Right forelimb (tissue), 1 donor: Measurements from ENCODE around the gene ARHGAP33.
"Not testable (repeated sequence)": the region's sequence is repeated elsewhere in the genome, so short reads cannot be mapped to it uniquely, and the experiment has no call there.

ENCODE experiments used
- DNase-seq: peaks from one replicate; pipeline ENCODE4 v3.0.0-alpha.2; 2018

ARHGAP33 gene

DNA sequence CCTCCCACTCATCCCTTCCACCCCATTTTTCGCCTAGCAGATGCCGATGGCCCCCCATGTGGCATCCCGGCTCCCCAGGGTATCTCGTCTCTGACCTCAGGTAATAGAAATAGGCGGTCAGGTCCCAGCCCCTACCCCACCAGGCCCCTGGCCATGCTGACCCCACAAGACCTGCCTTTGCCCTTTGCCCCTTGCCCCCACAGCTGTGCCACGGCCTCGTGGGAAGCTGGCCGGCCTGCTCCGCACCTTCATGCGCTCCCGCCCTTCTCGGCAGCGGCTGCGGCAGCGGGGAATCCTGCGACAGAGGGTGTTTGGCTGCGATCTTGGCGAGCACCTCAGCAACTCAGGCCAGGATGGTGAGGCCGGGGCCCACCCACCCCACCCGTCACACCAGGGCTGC is 5.4 kb downstream of the ARHGAP33 start:
- no peak for DNase-seq

DNA sequence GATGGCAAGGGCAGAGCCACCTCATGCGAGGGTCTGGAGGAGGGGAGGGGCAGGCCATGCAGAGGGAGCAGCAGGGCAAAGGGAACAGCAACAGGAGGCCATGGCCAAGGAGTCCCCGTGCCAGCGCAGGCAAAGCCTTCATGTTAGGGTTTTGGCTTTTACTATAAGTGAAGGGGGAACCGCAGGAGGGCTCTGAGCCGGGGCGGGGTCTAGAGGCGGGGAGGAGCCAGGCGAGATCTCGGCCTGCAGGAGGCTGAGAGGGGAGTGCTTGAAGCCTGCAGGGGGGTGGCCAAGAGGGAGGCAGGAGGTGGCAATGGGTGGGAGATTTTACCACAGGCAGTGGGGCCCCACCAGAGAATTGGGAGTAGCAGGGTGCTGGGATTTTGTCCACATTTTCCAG is 6.3 kb downstream of the ARHGAP33 start:
- no peak for DNase-seq

DNA sequence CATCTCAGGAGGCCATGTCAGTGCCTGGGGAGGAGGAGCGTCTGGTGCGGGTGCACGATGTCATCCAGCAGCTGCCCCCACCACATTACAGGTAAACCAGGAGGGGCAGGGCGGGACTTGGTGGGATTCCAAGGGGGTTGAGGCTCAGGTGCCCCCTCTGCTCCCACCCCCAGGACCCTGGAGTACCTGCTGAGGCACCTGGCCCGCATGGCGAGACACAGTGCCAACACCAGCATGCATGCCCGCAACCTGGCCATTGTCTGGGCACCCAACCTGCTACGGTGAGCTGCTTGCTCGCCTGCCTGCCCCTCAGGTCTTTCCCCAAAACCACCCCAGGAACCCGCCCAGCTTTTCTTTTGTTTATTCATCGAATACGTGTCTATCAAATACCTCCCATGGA is 7.2 kb downstream of the ARHGAP33 start:
- no peak for DNase-seq

DNA sequence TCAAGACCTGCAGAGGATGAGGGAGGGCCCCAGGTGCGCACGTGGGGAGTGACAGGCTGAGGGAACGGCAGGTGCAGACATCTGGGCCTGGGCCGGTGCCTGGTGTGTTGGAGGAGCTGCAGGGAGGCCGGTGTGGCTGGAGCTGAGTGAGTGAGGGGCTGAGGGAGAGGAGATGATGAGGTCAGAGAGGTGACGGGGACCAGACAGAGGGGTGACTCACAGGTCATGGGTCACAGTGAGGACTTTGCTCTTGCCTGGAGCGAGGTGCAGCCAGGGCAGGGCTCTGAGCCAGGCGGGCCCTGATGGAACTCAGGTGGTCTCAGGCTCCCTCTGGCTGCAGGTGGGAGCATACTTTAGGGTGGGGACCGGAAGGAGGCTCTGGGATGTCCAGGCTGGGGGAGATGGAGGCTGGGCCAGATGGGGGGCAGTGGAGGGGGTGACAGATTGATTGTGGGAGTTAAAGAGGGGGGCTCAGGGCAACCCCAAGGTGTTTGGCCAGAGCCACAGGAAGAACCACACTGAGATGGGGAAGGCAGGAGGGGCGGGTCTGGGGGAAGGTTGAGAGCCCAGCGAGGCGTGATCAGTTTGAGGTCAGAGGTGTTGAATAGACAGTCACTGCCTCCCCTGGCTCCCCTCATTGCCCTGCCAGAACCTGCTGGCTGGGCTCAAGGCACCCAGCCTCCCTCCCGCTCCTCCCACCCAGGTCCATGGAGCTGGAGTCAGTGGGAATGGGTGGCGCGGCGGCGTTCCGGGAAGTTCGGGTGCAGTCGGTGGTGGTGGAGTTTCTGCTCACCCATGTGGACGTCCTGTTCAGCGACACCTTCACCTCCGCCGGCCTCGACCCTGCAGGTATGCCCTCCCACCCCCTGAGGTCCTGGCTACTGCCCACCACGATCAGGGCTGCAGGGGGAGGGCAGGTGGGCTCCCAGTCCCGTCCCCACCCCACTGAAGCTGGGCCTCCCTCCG is 8.4 kb downstream of the ARHGAP33 start:
- no peak for DNase-seq

DNA sequence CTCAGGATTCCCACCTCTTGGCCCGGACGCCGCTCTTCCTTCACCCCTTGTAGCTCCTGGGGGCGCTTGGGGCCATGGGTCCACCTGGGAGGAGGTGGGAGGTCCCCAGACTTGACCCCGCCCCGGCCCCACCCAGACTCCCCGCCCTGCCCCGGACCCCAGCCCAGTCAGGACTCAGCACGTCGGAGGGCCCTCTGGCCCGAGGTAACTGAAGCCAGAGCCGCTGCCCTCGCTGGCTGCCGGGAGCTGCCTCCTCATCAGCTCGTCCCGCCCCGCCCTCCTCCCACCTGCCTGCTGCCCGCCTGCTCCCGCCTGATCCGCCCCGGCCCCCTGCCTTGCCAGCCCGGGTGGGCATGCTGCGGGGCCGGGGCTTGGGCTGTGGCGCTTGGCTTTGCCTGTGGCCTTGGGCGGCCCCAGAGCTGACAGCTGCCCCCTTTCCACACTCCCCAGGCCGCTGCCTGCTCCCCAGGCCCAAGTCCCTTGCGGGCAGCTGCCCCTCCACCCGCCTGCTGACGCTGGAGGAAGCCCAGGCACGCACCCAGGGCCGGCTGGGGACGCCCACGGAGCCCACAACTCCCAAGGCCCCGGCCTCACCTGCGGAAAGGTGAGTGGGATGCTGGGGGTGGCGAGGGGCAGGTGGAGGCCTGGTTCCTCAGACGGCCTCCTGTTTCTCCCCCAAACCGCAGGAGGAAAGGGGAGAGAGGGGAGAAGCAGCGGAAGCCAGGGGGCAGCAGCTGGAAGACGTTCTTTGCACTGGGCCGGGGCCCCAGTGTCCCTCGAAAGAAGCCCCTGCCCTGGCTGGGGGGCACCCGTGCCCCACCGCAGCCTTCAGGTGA is 9.4 kb downstream of the ARHGAP33 start:
- DNase-seq: no peak

DNA sequence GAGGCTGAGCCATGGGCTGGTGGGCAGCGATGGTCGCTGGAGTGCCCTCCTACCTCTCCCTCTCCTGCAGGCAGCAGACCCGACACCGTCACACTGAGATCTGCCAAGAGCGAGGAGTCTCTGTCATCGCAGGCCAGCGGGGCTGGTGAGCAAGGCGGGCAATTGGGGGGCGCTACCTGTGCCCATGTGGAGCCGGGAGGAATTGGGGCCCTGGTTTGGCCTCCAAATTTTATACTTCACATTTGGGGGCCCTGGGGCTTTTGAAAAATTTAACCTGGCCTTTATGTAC is 9.9 kb downstream of the ARHGAP33 start:
- DNase-seq: no peak

DNA sequence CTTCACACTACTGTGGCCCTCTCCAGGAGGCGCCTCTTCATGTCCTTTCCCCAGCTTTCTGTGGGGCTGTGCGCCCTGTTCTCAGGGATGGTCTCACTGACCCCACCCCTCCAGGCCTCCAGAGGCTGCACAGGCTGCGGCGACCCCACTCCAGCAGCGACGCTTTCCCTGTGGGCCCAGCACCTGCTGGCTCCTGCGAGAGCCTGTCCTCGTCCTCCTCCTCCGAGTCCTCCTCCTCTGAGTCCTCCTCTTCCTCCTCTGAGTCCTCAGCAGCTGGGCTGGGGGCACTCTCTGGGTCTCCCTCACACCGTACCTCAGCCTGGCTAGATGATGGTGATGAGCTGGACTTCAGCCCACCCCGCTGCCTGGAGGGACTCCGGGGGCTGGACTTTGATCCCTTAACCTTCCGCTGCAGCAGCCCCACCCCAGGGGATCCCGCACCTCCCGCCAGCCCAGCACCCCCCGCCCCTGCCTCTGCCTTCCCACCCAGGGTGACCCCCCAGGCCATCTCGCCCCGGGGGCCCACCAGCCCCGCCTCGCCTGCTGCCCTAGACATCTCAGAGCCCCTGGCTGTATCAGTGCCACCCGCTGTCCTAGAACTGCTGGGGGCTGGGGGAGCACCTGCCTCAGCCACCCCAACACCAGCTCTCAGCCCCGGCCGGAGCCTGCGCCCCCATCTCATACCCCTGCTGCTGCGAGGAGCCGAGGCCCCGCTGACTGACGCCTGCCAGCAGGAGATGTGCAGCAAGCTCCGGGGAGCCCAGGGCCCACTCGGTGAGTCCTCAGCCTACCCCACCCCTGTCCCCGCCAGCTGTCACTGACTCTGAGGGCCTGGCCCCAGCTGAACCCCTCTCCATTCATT is 11.2 kb downstream of the ARHGAP33 start:
- DNase-seq: no peak

DNA sequence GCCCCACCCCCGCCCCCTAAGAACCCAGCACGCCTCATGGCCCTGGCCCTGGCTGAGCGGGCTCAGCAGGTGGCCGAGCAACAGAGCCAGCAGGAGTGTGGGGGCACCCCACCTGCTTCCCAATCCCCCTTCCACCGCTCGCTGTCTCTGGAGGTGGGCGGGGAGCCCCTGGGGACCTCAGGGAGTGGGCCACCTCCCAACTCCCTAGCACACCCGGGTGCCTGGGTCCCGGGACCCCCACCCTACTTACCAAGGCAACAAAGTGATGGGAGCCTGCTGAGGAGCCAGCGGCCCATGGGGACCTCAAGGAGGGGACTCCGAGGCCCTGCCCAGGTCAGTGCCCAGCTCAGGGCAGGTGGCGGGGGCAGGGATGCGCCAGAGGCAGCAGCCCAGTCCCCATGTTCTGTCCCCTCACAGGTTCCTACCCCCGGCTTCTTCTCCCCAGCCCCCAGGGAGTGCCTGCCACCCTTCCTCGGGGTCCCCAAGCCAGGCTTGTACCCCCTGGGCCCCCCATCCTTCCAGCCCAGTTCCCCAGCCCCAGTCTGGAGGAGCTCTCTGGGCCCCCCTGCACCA is 11.9 kb downstream of the ARHGAP33 start:
- no peak for DNase-seq

DNA sequence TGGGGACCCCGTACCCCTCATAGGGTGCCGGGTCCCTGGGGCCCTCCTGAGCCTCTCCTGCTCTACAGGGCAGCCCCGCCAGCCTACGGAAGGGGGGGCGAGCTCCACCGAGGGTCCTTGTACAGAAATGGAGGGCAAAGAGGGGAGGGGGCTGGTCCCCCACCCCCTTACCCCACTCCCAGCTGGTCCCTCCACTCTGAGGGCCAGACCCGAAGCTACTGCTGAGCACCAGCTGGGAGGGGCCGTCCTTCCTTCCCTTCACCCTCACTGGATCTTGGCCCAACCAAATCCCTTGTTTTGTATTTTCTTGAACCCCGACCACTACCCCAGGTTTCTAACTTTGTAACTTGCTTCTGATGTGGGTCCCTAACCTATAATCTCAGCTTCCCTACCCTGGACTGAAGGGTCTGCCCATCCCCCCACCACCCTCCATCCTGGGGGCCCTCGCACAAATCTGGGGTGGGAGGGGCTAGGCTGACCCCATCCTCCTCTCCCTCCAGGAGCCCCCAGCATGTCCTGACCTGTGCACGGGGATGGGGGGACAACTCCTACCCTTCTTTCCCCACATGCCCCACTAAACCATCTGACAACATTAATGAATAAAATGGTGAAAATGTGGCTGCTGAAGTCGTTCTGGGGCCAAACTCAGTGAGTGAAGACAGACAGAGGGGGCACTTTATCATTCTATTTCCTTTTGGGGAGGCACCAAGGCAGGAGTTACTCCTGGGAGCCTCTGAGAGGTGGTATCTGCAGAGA is 13.0 kb downstream of the ARHGAP33 start:
- no peak for DNase-seq

DNA sequence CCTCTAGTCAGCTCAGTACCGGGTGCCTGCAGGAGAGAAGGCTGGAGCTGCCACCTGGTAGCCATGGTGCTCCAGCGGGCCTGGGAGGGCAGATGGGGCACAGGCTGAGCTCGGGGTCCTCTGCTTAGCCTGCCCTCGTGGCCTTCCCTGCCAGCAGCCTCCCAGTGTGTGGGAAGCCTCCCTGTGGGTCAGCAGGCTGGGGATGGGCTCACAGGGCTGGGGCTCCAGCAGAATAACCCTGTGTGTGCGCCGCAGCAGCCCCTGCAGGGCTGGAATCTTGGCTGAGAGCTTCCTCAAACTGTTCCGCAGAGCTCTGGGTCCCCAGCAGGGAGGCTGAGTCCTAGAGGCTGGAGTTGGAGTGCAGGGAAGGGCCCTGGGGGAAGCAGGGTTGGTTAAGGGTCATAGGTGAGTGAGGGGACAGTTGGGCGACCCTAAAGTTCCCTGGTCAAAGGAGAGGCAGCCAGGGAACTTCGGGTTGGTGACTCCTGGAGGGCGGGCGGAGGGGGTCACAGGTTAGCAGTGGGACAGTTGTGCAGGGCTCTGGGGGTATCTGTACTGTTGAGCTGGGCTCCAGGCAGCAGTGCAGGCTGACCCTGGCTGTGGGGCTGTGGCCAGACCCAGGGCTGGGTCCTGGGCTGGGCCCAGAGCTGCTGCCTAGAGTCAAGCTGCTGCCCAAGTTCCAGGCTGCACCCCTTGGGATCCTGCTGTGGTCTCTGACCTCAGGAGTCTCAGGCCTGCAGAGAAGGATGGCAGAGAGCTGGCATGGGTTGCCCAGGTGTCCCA is 14.0 kb downstream of the ARHGAP33 start:
- no peak for DNase-seq

DNA sequence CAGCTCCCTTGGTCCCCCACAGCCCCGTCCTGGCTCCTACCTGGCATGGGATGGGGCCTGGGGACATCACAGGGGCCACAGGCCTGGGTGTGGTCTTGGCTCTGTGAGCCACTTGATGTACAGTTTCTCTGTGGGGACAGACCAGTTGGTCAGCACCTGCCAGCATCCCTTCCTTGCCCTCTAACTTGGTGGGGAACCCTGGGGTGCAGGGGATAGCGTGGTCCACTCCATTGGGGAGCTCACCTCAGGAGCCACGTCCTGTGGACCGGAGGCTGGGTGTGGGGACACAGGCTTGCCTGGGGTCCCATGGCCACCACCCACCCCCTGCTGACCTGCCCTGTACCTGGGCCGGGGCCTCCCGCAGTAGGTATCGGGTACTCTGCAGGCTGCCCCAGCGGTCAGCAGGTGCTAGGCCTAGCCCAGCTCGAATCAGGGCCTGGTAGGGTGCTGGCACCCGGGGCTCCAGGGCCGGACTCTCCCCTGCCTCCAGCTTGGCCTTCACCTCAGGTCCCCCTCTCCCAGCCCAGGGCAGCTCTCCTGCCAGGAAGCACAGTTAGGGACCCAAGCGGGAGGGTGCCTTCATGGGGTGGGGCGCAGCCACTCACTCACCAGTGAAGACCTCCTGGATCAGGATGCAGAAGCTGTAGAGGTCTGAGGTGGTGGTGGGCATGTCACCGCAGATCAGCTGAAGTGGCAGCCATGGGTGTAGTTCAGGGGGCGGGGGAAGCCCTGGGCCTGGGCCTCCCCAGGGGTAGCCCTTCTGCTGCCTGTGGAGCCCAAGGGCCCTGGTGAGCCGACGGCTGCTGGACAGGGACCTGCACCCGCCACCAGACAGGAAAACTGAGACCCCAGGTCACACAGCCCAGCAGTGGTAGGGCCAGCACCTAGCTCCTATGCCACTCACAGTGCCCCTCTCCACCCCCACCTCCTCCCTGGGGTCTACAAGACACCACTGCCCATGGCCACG is 14.9 kb downstream of the ARHGAP33 start:
- no peak for DNase-seq

DNA sequence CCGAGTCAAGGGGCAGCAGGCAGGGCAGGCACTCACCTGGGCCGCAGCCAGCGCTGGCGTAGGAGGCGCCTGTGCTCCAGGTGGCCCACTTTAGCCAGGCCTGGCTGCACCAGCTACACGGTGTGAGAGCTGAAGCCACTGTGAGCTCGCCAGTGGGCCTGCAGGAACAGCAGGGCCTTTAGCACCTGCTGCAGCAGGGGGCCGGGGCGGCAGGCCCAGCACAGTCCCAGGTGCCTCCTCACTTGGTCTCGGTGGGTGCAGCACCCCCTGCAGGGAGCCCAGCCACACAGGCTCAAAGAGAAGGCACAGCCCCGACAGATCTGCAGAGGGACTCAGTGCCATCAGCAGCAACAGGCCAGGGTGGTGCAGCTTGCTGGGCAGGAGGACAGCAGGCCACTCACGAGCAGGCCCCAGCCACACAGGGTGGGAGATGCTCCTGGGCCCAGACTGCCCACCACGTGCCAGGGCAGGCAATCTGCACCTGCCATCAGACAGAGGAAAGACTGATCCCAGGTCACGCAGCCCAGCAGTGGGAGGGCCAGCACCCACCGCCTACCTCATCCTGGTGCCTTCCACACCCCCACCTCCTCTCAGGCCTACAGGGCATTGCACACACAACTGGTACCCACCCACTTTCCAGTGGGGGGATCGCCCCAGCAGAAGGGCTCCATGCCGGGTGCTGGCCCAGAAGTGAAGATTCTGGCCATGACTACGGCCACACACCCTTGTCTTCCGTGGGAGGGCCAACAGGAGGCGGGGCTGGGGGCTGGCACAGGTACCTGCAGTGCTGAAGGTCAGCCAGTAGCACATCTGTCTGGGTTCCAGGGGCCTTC is 15.8 kb downstream of the ARHGAP33 start:
- DNase-seq: no peak

DNA sequence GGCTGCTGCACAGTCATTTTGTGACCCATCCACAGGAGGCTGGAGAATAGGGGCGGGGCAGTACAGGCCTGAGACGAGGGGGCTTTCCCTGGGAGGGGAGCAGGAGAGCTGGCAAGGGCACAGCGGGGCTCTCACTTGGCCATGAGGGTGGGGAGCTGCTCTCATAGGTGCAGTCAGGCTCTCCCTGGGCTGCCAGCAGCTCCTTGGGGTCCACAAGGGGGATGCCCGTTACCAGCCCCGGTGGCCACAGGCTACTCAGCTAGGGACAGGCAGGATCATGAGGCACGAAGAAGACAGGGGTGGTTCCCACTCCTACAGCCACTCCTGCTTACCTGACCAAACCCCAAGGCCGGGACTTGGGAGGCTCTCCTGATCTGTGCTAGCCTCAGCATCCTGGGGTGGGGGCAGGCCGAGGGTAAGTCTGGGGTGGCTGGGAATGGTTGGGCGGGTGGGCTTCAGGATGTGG is 16.5 kb downstream of the ARHGAP33 start:
- DNase-seq: no peak

DNA sequence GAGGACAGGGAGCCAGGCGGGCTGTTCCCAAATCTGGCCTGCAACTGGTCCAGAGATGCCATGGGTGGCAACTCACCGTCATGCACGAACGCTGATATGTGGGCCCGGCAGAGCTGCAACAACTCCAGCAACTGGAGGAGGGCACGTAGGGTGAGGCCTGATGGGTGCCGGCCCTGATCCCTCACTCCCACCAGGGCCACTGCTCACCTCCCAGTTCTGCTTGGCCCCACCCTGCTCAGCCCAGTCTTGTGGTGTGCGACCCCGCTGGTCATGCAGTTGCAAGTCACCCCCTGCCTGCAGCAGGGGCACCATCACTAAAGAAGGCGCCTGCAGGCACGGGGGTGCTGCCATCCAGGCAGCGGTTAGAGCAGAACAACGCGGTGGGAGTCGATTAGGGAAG is 16.9 kb downstream of the ARHGAP33 start:
- DNase-seq: no peak

DNA sequence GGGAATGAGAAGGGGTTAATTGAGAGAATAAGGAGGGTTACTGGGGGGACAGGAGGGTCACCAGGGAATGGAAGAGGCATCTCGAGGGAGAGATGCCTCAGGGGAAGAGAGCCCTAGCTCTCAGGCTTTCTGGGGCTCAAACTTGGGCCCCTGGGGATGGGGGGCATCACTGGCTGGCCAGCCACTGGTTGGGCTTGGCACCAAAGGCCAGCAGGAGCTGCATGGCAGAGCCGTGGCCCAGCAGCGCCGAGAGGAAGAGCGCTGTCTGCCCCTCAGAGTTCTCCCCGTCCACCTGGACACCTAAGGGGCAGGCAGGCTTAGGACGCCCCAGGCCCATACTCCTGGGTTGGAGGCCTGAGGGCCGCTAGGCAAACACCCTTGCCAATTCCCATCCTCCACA is 17.5 kb downstream of the ARHGAP33 start:
- no peak for DNase-seq

DNA sequence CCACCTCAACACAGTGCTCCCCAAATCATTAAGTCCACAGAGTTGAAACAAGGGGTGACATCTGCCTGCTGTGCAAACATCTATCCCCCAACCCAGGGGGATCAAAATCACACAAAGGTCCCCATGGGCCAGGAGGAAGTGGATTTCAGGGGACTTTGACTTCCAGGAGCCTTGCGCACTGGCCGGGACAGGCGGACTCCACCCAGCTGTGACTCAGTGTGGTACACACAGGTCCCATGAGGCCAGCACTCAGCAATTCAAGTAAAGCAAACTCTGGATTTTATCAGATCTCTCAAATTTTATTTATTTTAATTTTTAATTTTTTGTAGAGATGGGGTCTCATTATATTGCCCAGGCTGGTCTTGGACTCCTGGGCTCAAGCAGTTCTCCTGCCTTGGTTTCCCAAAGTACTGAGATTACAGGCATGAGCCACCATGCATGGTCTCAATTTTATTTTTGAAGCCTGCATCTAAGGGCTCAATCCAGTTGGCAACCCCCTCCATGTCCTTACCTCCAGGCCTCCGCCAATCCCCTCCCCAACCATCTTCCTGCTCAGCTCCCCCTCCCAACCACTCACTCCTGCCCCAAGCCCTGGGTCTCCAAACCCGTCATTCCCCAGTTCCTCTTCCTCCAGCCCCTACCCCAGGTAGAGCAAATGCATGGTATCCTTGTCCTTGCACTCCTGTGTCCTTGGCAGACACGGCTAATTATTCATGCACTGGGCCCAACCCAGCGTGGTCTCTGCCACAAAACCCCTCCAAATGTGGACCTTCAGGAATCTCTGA is 18.2 kb downstream of the ARHGAP33 start:
- DNase-seq: no peak

DNA sequence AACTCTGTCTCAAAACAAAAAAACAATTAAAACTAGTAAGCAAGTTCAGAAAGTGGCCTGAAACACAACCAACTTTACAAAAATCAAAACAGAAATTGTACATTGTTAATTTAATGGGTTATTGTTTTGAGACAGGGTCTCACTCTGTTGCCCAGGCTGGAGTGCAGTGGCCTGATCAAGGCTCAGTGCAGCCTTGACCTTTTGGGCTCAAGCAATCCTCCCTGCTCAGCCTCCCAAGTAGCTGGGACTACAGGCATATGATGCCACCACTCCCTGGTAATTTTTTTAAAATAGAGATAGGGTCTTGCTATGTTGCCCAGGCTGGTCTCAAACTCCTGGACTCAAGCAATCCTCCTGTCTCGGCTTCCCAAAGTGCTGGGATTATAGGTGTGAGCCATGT is 20.2 kb downstream of the ARHGAP33 start:
- DNase-seq: not testable (repeated sequence)
